ENCODE data around the gene SS18. TPM values are rescaled to one million over a fixed set of nuclear protein-coding genes. Genes with fewer than 3 reads are reported as not detected.

Gene SS18
- total RNA-seq, 1 experiment from 2014 or later, result 60.0 TPM

- ChIA-PET POLR2A (no interaction called here), CTCF (no interaction called here), RAD21 (ENCODE audit: low non-redundant PET in 1 of 2, low total read pairs in 2 of 2, uncharacterized antibody in 2 of 2, unreplicated experiment in 2 of 2) (no interaction called here)
- no peaks in the 10 kb centered on the region for H3K79me2 ChIP-seq (ENCODE audit: insufficient read depth, low read length)
- peaks cover 6 to 9% of the 10 kb centered on the region in 2 experiments for H3K4me1 ChIP-seq (ENCODE audit: control insufficient read depth in 1 of 2, insufficient read depth in 2 of 2, low read length in 2 of 2)
- H3K4me2 ChIP-seq (ENCODE audit: low read length), result no peak overlapping the region
- H2AFZ ChIP-seq (ENCODE audit: low read depth, low read length, poor library complexity, severe bottlenecking), result no peak overlapping the region
- no peaks in the 10 kb centered on the region for H3K9me3 ChIP-seq (ENCODE audit: control insufficient read depth in 1 of 2, insufficient read depth in 1 of 2, low read depth in 1 of 2, low read length in 2 of 2)
- peaks cover 5 to 12% of the 10 kb centered on the region in 2 experiments; a peak in 2 of 4 replicates for H3K36me3 ChIP-seq (ENCODE audit: control insufficient read depth in 1 of 2, insufficient read depth in 2 of 2, low read length in 2 of 2)
- ATAC-seq (no peak), DNase-seq (ENCODE audit: low read depth, low spot score) (no peak)
- no peaks in the 10 kb centered on the region for H3K27me3 ChIP-seq (ENCODE audit: insufficient read depth, low read length)
- no peak overlapping the region for H3K27ac ChIP-seq (ENCODE audit: low read depth, low read length)
- TF ChIP-seq YY1 (IDR thresholded peaks at IDR 0.05; ENCODE audit: extremely low read depth, insufficient replicate concordance, low read depth, low read length), result no peak
- no peak for TF ChIP-seq FOSL1 (IDR thresholded peaks at IDR 0.05; ENCODE audit: low read depth)
- no peak for TF ChIP-seq EGR1 (IDR thresholded peaks at IDR 0.05; ENCODE audit: low read depth)
- no peak for TF ChIP-seq SIN3A (IDR thresholded peaks at IDR 0.05; ENCODE audit: low read depth)
- TF ChIP-seq, protein P1, sequence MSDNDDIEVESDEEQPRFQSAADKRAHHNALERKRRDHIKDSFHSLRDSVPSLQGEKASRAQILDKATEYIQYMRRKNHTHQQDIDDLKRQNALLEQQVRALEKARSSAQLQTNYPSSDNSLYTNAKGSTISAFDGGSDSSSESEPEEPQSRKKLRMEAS (IDR thresholded peaks at IDR 0.05), result no peak
- no peak for TF ChIP-seq EZH2 (IDR thresholded peaks at IDR 0.05)
- no peak for TF ChIP-seq SP1 (IDR thresholded peaks at IDR 0.05; ENCODE audit: low read depth)
- no peaks in the 10 kb centered on the region for H4K20me1 ChIP-seq (ENCODE audit: insufficient read depth)
- intact Hi-C loops (cut with micrococcal nuclease), result loop anchor here (10.0 kb wide), 1 partner anchor 90 kb away; no protein-coding TSS in a partner anchor
- H3K9me2 ChIP-seq (ENCODE audit: insufficient read depth), result no peaks in the 10 kb centered on the region
- H3K9ac ChIP-seq (ENCODE audit: low read length), result no peak overlapping the region
- no TSS peak for BruUV-seq (replicated peaks)
- no peak overlapping the region for H3K4me3 ChIP-seq (replicated peaks in 1 of 2; ENCODE audit: low read depth in 1 of 2, low read length in 2 of 2)
These were observed 76.0 kb downstream of the SS18 start for GRCh38 chr18:26014462-26014861.

DNA sequence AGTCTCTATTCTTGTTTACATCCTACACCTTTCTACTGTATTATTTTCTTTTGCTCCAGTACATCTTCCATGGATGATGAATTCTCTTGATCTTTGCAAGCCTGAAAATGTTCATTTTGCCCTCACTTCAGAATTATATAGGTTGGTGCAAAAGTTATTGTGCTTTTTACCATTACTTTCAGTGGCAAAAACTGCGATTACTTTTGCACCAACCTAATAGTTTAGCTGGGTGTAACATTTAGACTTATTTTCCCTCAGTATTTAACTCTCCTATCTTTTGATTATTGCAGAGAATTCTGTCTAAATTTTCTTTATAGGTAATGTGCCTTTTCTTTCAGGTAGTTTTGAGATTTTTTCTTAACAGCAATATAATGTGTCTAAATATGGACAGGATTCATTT lies 81.8 kb downstream of the SS18 start:
- H3K9me3 ChIP-seq (ENCODE audit: control insufficient read depth in 1 of 2, insufficient read depth in 1 of 2, low read depth in 1 of 2, low read length in 2 of 2), result no peaks in the 10 kb centered on the region
- POLR2A ChIA-PET, result interaction anchor here (1.2 kb wide), 1 partner anchor 11 kb away, joined by 3 read pairs; no protein-coding TSS in a partner anchor
- DNase-seq (ENCODE audit: low read depth, low spot score), result no peak
- no peak overlapping the region for H3K27ac ChIP-seq (ENCODE audit: low read depth, low read length)
- RAD21 ChIA-PET (ENCODE audit: low non-redundant PET in 1 of 2, low total read pairs in 2 of 2, uncharacterized antibody in 2 of 2, unreplicated experiment in 2 of 2), result no interaction called here
- CTCF ChIA-PET, result interaction anchor here (1.5 kb wide), 1 partner anchor 22 kb away, joined by 3 read pairs; no protein-coding TSS in a partner anchor
- no peak for ATAC-seq
- BruUV-seq (replicated peaks), result no TSS peak
- H3K4me2 ChIP-seq (ENCODE audit: low read length), result no peak overlapping the region
- H3K4me3 ChIP-seq (replicated peaks in 1 of 2; ENCODE audit: low read depth in 1 of 2, low read length in 2 of 2), result no peak overlapping the region
- H3K79me2 ChIP-seq (ENCODE audit: insufficient read depth, low read length), result no peaks in the 10 kb centered on the region
- intact Hi-C loops (cut with micrococcal nuclease), result no loop called here
- no peaks in the 10 kb centered on the region for H4K20me1 ChIP-seq (ENCODE audit: insufficient read depth)
- H3K27me3 ChIP-seq (ENCODE audit: insufficient read depth, low read length), result no peaks in the 10 kb centered on the region
- H3K36me3 ChIP-seq (ENCODE audit: control insufficient read depth in 1 of 2, insufficient read depth in 2 of 2, low read length in 2 of 2), result no peaks in the 10 kb centered on the region; a peak in 1 of 4 replicates
- H3K4me1 ChIP-seq (ENCODE audit: control insufficient read depth in 1 of 2, insufficient read depth in 2 of 2, low read length in 2 of 2), result no peaks in the 10 kb centered on the region
- H3K9ac ChIP-seq (ENCODE audit: low read length), result no peak overlapping the region
- H2AFZ ChIP-seq (ENCODE audit: low read depth, low read length, poor library complexity, severe bottlenecking), result no peak overlapping the region
- H3K9me2 ChIP-seq (ENCODE audit: insufficient read depth), result no peaks in the 10 kb centered on the region
- no peak for TF ChIP-seq CBX3 (IDR thresholded peaks at IDR 0.05; ENCODE audit: low read depth)
- TF ChIP-seq POLR2A (IDR thresholded peaks at IDR 0.05; ENCODE audit: borderline replicate concordance, extremely low read depth, insufficient read depth, insufficient read length), result no peak
- no peak for TF ChIP-seq ELF1 (IDR thresholded peaks at IDR 0.05; ENCODE audit: borderline replicate concordance, low read depth)
- TF ChIP-seq CEBPB (IDR thresholded peaks at IDR 0.05; ENCODE audit: low read depth), result no peak
- no peak for TF ChIP-seq TCF7L2 (IDR thresholded peaks at IDR 0.05; ENCODE audit: borderline replicate concordance, extremely low read depth, insufficient read depth, insufficient read length)
- no peak for TF ChIP-seq REST (IDR thresholded peaks at IDR 0.05; ENCODE audit: low read depth)
- no peak for TF ChIP-seq EZH2phosphoT487 (IDR thresholded peaks at IDR 0.05; ENCODE audit: borderline replicate concordance)
- TF ChIP-seq, protein P2, sequence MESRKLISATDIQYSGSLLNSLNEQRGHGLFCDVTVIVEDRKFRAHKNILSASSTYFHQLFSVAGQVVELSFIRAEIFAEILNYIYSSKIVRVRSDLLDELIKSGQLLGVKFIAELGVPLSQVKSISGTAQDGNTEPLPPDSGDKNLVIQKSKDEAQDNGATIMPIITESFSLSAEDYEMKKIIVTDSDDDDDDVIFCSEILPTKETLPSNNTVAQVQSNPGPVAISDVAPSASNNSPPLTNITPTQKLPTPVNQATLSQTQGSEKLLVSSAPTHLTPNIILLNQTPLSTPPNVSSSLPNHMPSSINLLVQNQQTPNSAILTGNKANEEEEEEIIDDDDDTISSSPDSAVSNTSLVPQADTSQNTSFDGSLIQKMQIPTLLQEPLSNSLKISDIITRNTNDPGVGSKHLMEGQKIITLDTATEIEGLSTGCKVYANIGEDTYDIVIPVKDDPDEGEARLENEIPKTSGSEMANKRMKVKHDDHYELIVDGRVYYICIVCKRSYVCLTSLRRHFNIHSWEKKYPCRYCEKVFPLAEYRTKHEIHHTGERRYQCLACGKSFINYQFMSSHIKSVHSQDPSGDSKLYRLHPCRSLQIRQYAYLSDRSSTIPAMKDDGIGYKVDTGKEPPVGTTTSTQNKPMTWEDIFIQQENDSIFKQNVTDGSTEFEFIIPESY (IDR thresholded peaks at IDR 0.05; ENCODE audit: extremely low read depth, insufficient replicate concordance, low read length), result no peak
- TF ChIP-seq ZNF274 (IDR thresholded peaks at IDR 0.05; ENCODE audit: low read depth, low read length), result no peak
- TF ChIP-seq EGR1 (IDR thresholded peaks at IDR 0.05; ENCODE audit: low read depth), result no peak
- no peak for TF ChIP-seq EZH2 (IDR thresholded peaks at IDR 0.05)
- TF ChIP-seq ZFX (IDR thresholded peaks at IDR 0.05), result no peak

All from HCT116 (cell line).